H9 (cell line): ENCODE data around the gene FBXL12. TPM values are rescaled to one million over a fixed set of nuclear protein-coding genes. Genes with fewer than 3 reads are reported as not detected.

Source experiments
- DNase-seq: peaks from one replicate; pipeline ENCODE4 v3.0.0-alpha.2; 2017
- H2AFZ ChIP-seq: one replicate; pipeline ENCODE4 v1.6.1; 2013; ENCODE audit warnings: mild to moderate bottlenecking, low read length, control low read depth, moderate library complexity
- H2AK5ac ChIP-seq: 2 replicates; pipeline ENCODE4 v1.6.1; 2013; ENCODE audit warnings: low read length, control low read depth, mixed read lengths; ENCODE audit not compliant: insufficient read length
- H2BK120ac ChIP-seq: one replicate; pipeline ENCODE4 v1.6.1; 2013; ENCODE audit warnings: low read depth, mild to moderate bottlenecking, low read length, control low read depth, inconsistent platforms; ENCODE audit not compliant: poor library complexity, severe bottlenecking
- H2BK12ac ChIP-seq: 2 replicates; pipeline ENCODE4 v1.6.1; 2013; ENCODE audit warnings: low read length, control low read depth, mixed read lengths, low read depth; ENCODE audit not compliant: insufficient read length
- H2BK15ac ChIP-seq: 2 replicates; pipeline ENCODE4 v1.6.1; 2013; ENCODE audit warnings: low read depth, low read length, control low read depth
- H2BK20ac ChIP-seq: one replicate; pipeline ENCODE4 v1.6.1; 2013; ENCODE audit warnings: low read depth, mild to moderate bottlenecking, low read length, control low read depth, inconsistent platforms; ENCODE audit not compliant: poor library complexity, severe bottlenecking
- H2BK5ac ChIP-seq: 2 replicates; pipeline ENCODE4 v1.6.1; 2013; ENCODE audit warnings: low read length, control low read depth, mixed read lengths; ENCODE audit not compliant: insufficient read length
- H3K14ac ChIP-seq: 2 replicates; pipeline ENCODE4 v1.6.1; 2013; ENCODE audit warnings: low read length, control low read depth; ENCODE audit not compliant: insufficient read depth
- H3K18ac ChIP-seq: 2 replicates; pipeline ENCODE4 v1.6.1; 2013; ENCODE audit warnings: low read depth, mild to moderate bottlenecking, mixed read lengths, low read length, control low read depth; ENCODE audit not compliant: insufficient read length
- H3K23ac ChIP-seq: 2 replicates; pipeline ENCODE4 v1.6.1; 2013; ENCODE audit warnings: low read length, control low read depth, mixed read lengths, low read depth; ENCODE audit not compliant: insufficient read length
- H3K23me2 ChIP-seq: 2 replicates; pipeline ENCODE4 v1.6.1; 2013; ENCODE audit warnings: low read depth, mild to moderate bottlenecking, mixed read lengths, low read length, control low read depth; ENCODE audit not compliant: insufficient read length, poor library complexity, severe bottlenecking
- H3K27ac ChIP-seq: 2 replicates; pipeline ENCODE4 v1.5.1; 2013; ENCODE audit warnings: low read length, control low read depth, mixed read lengths, low read depth; ENCODE audit not compliant: insufficient read length
- H3K27me3 ChIP-seq: 2 replicates; pipeline ENCODE4 v1.6.1; 2013; ENCODE audit warnings: low read length, control low read depth, inconsistent platforms; ENCODE audit not compliant: insufficient read depth
- H3K4ac ChIP-seq: 2 replicates; pipeline ENCODE4 v1.6.1; 2013; ENCODE audit warnings: low read depth, mild to moderate bottlenecking, control low read depth, inconsistent platforms, low read length, moderate library complexity
- H3K4me1 ChIP-seq: 2 replicates; pipeline ENCODE4 v1.6.1; 2013; ENCODE audit warnings: low read length, control low read depth, inconsistent platforms; ENCODE audit not compliant: insufficient read depth
- H3K4me2 ChIP-seq: 2 replicates; pipeline ENCODE4 v1.6.1; 2013; ENCODE audit warnings: low read length, control low read depth, mixed read lengths; ENCODE audit not compliant: insufficient read length, insufficient read depth
- H3K56ac ChIP-seq: 2 replicates; pipeline ENCODE4 v1.6.1; 2013; ENCODE audit warnings: low read depth, mild to moderate bottlenecking, mixed read lengths, low read length, control low read depth; ENCODE audit not compliant: insufficient read length
- H3K79me1 ChIP-seq: 2 replicates; pipeline ENCODE4 v1.6.1; 2013; ENCODE audit warnings: low read depth, mild to moderate bottlenecking, moderate library complexity, low read length, control low read depth, inconsistent platforms; ENCODE audit not compliant: insufficient read depth, poor library complexity, severe bottlenecking
- H3K79me2 ChIP-seq: 2 replicates; pipeline ENCODE4 v1.6.1; 2013; ENCODE audit warnings: low read length, control low read depth, inconsistent platforms; ENCODE audit not compliant: insufficient read depth
- H3K9ac ChIP-seq: 2 replicates; pipeline ENCODE4 v1.6.1; 2013; ENCODE audit warnings: low read length, control low read depth, mixed read lengths; ENCODE audit not compliant: insufficient read length; ENCODE audit errors: extremely low read depth
- H3K9me3 ChIP-seq: one replicate; pipeline ENCODE4 v1.6.1; 2013; ENCODE audit warnings: low read depth, low read length, inconsistent platforms; ENCODE audit not compliant: control insufficient read depth
- H3T11ph ChIP-seq: one replicate; pipeline ENCODE4 v1.6.1; 2013; ENCODE audit warnings: mild to moderate bottlenecking, low read length, control low read depth, inconsistent platforms
- H4K20me1 ChIP-seq: one replicate; pipeline ENCODE4 v1.6.1; 2013; ENCODE audit not compliant: control insufficient read depth, insufficient read length, insufficient read depth
- H4K5ac ChIP-seq: 2 replicates; pipeline ENCODE4 v1.6.1; 2013; ENCODE audit warnings: low read depth, mild to moderate bottlenecking, mixed read lengths, low read length, control low read depth; ENCODE audit not compliant: insufficient read length
- H4K8ac ChIP-seq: replicated peaks from 2 replicates; pipeline ENCODE4 v1.6.1; 2013; ENCODE audit warnings: low read length, control low read depth, mixed read lengths, low read depth; ENCODE audit not compliant: insufficient read length
- H4K91ac ChIP-seq: 2 replicates; pipeline ENCODE4 v1.6.1; 2013; ENCODE audit warnings: low read depth, mild to moderate bottlenecking, moderate library complexity, mixed read lengths, low read length, control low read depth; ENCODE audit not compliant: insufficient read length
- H3K27ac Mint-ChIP-seq, 3 experiments: 2 replicates in 2 of 3; 3 replicates in 1 of 3; pipeline ENCODE4 v1.8.0; 2020 to 2021; ENCODE audit warnings: mixed read lengths in 3 of 3, mild to moderate bottlenecking in 1 of 3, moderate library complexity in 1 of 3
- H3K27me3 Mint-ChIP-seq: 2 replicates; pipeline ENCODE4 v1.8.0; 2021; ENCODE audit warnings: low read depth, mild to moderate bottlenecking, moderate library complexity, mixed read lengths
- H3K36me3 Mint-ChIP-seq, 3 experiments: 2 replicates in 2 of 3; 3 replicates in 1 of 3; pipeline ENCODE4 v1.8.0; 2020 to 2021; ENCODE audit warnings: low read depth in 3 of 3, mixed read lengths in 3 of 3; ENCODE audit not compliant: insufficient read depth in 1 of 3
- H3K4me1 Mint-ChIP-seq, 2 experiments: 2 replicates each; pipeline ENCODE4 v1.8.0; 2020; ENCODE audit warnings: mixed read lengths in 2 of 2
- H3K4me3 Mint-ChIP-seq, 2 experiments: 2 replicates in 1 of 2; 3 replicates in 1 of 2; pipeline ENCODE4 v1.8.0; 2020 to 2021; ENCODE audit warnings: mild to moderate bottlenecking in 2 of 2, mixed read lengths in 2 of 2, moderate library complexity in 1 of 2
- H3K9me3 Mint-ChIP-seq, 2 experiments: 2 replicates in 1 of 2; 3 replicates in 1 of 2; pipeline ENCODE4 v1.8.0; 2020; ENCODE audit warnings: mild to moderate bottlenecking in 2 of 2, mixed read lengths in 2 of 2, moderate library complexity in 1 of 2
- CTCF ChIP-seq: fragments of 200-600 bp; sonication (generic); conservative IDR thresholded peaks from 3 replicates; pipeline ENCODE4 v1.8.0; 2021; ENCODE audit warnings: antibody characterized with exemption, mild to moderate bottlenecking
- WGBS: extraction: QIAGEN DNeasy Blood & Tissue Kit; methylation state at CpG from one replicate; pipeline ENCODE4 v1.1.7; 2013; ENCODE audit warnings: missing lambda C conversion rate, low lambda C conversion rate, mixed read lengths; ENCODE audit not compliant: insufficient read length; ENCODE audit errors: extremely low coverage; 5-methylcytosine and 5-hydroxymethylcytosine counted together
- total RNA-seq: library from RNA; stranded (reverse); gene quantifications from 2 replicates; pipeline ENCODE4 v1.2.1, GENCODE V29; 2021

Gene FBXL12
- total RNA-seq, 1 experiment from 2014 or later: 31.8 TPM

DNA sequence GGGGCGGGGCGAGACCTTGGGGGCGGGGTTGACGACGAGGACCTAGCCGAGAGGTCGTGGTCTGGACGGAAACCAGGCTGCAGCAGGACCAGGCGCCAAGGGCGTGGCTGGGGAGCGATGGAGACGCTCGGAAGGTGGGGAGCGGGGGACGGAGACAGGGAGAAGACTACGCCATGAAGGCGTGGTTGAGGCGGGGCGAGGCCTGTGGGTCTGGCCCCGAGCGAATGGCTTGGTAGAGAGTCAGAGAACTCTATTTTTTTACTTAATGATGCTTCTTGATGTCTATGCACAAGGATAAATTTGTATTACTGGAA, 674 bp upstream of the FBXL12 start:
- no peak for TF ChIP-seq CTCF
- Histone ChIP-seq H3K79me1 (peaks cover 13% of the 10 kb centered on the region), H4K8ac (no peak overlapping the region), H3K9me3 (no peaks in the 10 kb centered on the region), H4K91ac (no peak overlapping the region), H3K23ac (no peak overlapping the region), H3K56ac (no peak overlapping the region), H3K18ac (no peak overlapping the region), H3K27me3 (no peaks in the 10 kb centered on the region), H3K14ac (no peak overlapping the region), H4K20me1 (peaks cover 5% of the 10 kb centered on the region), H3K79me2 (peaks cover 12% of the 10 kb centered on the region; the same call in 1 of the 2 replicates), H3K4me2 (peak overlapping the region; percentile 3), H2BK15ac (no peak overlapping the region), H2AK5ac (no peak overlapping the region), H2AFZ (no peak overlapping the region), H3T11ph (no peak overlapping the region), H3K9ac (no peak overlapping the region), H3K27ac (no peak overlapping the region), H2BK12ac (no peak overlapping the region), H2BK120ac (no peak overlapping the region), H3K4ac (no peak overlapping the region), H3K23me2 (peaks cover 7% of the 10 kb centered on the region), H4K5ac (no peak overlapping the region), H3K4me1 (peaks cover 3% of the 10 kb centered on the region; the same call in 1 of the 2 replicates), H2BK20ac (no peak overlapping the region), H2BK5ac (no peak overlapping the region)
- Mint-ChIP-seq H3K27me3 (no peaks in the 10 kb centered on the region), H3K9me3 (peaks cover 12 to 13% of the 10 kb centered on the region in 2 experiments), H3K4me1 (peaks cover 7 to 23% of the 10 kb centered on the region in 2 experiments), H3K4me3 (peak overlapping the region; percentile 88 to 94), H3K27ac (peak overlapping the region in 2 of 3 experiments; percentile 82 to 88; a peak in 3 of 7 replicates), H3K36me3 (peaks cover 25 to 28% (median 26%) of the 10 kb centered on the region in 3 experiments)
- WGBS: no CpG with 5 or more reads among the region's 21 CpGs
- no peak for DNase-seq
